Ovary (tissue), 9 donors: ENCODE data around the gene CLDN2. TPM values are rescaled to one million over a fixed set of nuclear protein-coding genes. Genes with fewer than 3 reads are reported as not detected.

Experiments
- DNase-seq, 5 donors: peaks; one replicate each; pipeline ENCODE4 v3.0.0-alpha.2; 2019 to 2020
- H3K27ac ChIP-seq, 2 donors: fragments of 200-600 bp; one replicate each; pipeline versions ENCODE4 v1.5.1 to v1.8.0; 2019 to 2022
- H3K27me3 ChIP-seq: fragments of 200-600 bp; one replicate; pipeline ENCODE4 v1.8.0; 2022
- H3K36me3 ChIP-seq: fragments of 200-600 bp; sonication (generic); one replicate; pipeline ENCODE4 v1.5.1; 2019
- H3K4me1 ChIP-seq: one replicate; pipeline ENCODE4 v1.8.1; 2013; ENCODE audit warnings: mild to moderate bottlenecking, moderate library complexity; ENCODE audit not compliant: insufficient read depth
- H3K4me3 ChIP-seq: fragments of 200-600 bp; sonication (generic); one replicate; pipeline ENCODE4 v1.5.1; 2017
- H3K9me3 ChIP-seq, 2 donors: fragments of 200-600 bp in 1 of 2; sonication (generic) in 1 of 2; one replicate each; pipeline versions ENCODE4 v1.5.1 to v1.8.1; 2013 to 2019; ENCODE audit warnings: mild to moderate bottlenecking in 1 of 2, moderate library complexity in 1 of 2
- CTCF ChIP-seq, 3 donors: fragments of 450-650 bp in 2 of 3; fragments of 200-600 bp in 1 of 3; IDR thresholded peaks; one replicate each; pipeline versions ENCODE4 v1.5.1 to v1.8.0; 2016 to 2022; ENCODE audit warnings: antibody characterized with exemption in 3 of 3, mild to moderate bottlenecking in 1 of 3
- EP300 ChIP-seq: sonication (generic); formaldehyde crosslinking; IDR thresholded peaks from one replicate; pipeline ENCODE4 v1.6.1; 2017; ENCODE audit warnings: antibody characterized with exemption
- POLR2A ChIP-seq: fragments of 450-650 bp; IDR thresholded peaks from one replicate; pipeline ENCODE4 v1.6.1; 2017; ENCODE audit warnings: antibody characterized with exemption, mild to moderate bottlenecking, moderate library complexity
- WGBS, 3 donors: extraction: QIAGEN DNeasy Blood & Tissue Kit in 1 of 3; methylation state at CpG; one replicate each; pipeline versions ENCODE4 v1.1.5 to v1.1.7; 2013 to 2017; 5-methylcytosine and 5-hydroxymethylcytosine counted together
- intact Hi-C, 4 donors: fragments of 100-400 bp; cut with DNase I; formaldehyde crosslinking; loops; one replicate each; pipeline versions ENCODE4 v1.11.0 to v1.15.1; 2022 to 2023
- polyA plus RNA-seq, 2 donors: library from polyadenylated mRNA; stranded (reverse); fragments of 200-250 nt in 1 of 2; fragments of 350-450 nt in 1 of 2; fragmentation: Illumina TruSeq in 1 of 2; extraction: RNeasy Lipid Tissue Mini Kit (QIAGEN cat#74804) in 1 of 2; gene quantifications; one replicate each; pipeline ENCODE4 v1.2.3, GENCODE V29; 2013 to 2014
- total RNA-seq, 7 donors: library from RNA; depleted of rRNA in 2 of 7; stranded (reverse); fragments of >200 nt in 2 of 7; fragmentation: NEBNext Ultra II Directional in 3 of 7; extraction: Animal tissue kit (Norgen Biotek cat#: 25700) in 3 of 7; gene quantifications; one replicate each; pipeline versions ENCODE4 v1.1.0 to v1.2.4, GENCODE V29; 2016 to 2023
- donor health status: DM: no; HTN: no; CAD: no; lungs with moderate emphysema.
- donor health status: DM: no; HTN: no; CAD: no.
- donor health status: Bipolar disorder and iron deficiency.
- donor health status: DM: yes; HTN: yes; CAD: no.
- donor health status: DM: no; HTN: no; CAD: no.
- donor health status: DM: yes; HTN: yes; CAD: no.

Gene CLDN2
- total and polyA plus RNA-seq, 9 donors: 0.10 to 0.70 (median 0.47) TPM; not detected in 5

GRCh38 chrX:106952089-106952488 lies 31.9 kb downstream of the CLDN2 start:
- DNase-seq: no peak
- Histone ChIP-seq H3K4me1 (no peaks in the 10 kb centered on the region), H3K27ac (no peak overlapping the region), H3K9me3 (no peaks in the 10 kb centered on the region), H3K27me3 (no peaks in the 10 kb centered on the region), H3K4me3 (no peak overlapping the region), H3K36me3 (no peaks in the 10 kb centered on the region)
- intact Hi-C loops: no loop called here
- TF ChIP-seq CTCF (IDR thresholded peaks at IDR 0.05) (no peak), EP300 (no peak), POLR2A (no peak)
- 74 to 79% (median 77%) methylated on average over 3 of the region's 3 CpGs for WGBS, 3 donors

GRCh38 chrX:106952538-106952937 lies 32.3 kb downstream of the CLDN2 start:
- intact Hi-C loops: no loop called here

GRCh38 chrX:106952988-106953387 lies 32.8 kb downstream of the CLDN2 start:
- H3K36me3 ChIP-seq: no peaks in the 10 kb centered on the region
- intact Hi-C loops: no loop called here
- WGBS, 3 donors: 45 to 53% (median 51%) methylated on average over 1 of the region's 1 CpG

More at GRCh38 chrX:106952538-106952937, 32.3 kb downstream of the CLDN2 start:
- no peak for TF ChIP-seq CTCF (IDR thresholded peaks at IDR 0.05)
- no peak for TF ChIP-seq EP300
- TF ChIP-seq POLR2A: no peak
- DNase-seq: no peak
- WGBS, 3 donors: 74 to 83% (median 75%) methylated on average over 2 of the region's 2 CpGs
- Histone ChIP-seq H3K27ac (no peak overlapping the region), H3K36me3 (no peaks in the 10 kb centered on the region), H3K4me3 (no peak overlapping the region), H3K4me1 (no peaks in the 10 kb centered on the region), H3K9me3 (no peaks in the 10 kb centered on the region), H3K27me3 (no peaks in the 10 kb centered on the region)

GRCh38 chrX:106954041-106954440 lies 33.8 kb downstream of the CLDN2 start:
- no peak for TF ChIP-seq CTCF (IDR thresholded peaks at IDR 0.05)
- no peaks in the 10 kb centered on the region for H3K4me1 ChIP-seq
- WGBS, 3 donors: 81 to 93% (median 87%) methylated on average over 4 of the region's 4 CpGs
- no peak for DNase-seq
- H3K27me3 ChIP-seq: no peaks in the 10 kb centered on the region
- H3K4me3 ChIP-seq: no peak overlapping the region
- intact Hi-C loops: no loop called here
- no peaks in the 10 kb centered on the region for H3K9me3 ChIP-seq
- no peak overlapping the region for H3K27ac ChIP-seq
- H3K36me3 ChIP-seq: no peaks in the 10 kb centered on the region

More at GRCh38 chrX:106952988-106953387, 32.8 kb downstream of the CLDN2 start:
- DNase-seq: no peak
- Histone ChIP-seq H3K27ac (no peak overlapping the region), H3K4me3 (no peak overlapping the region), H3K27me3 (no peaks in the 10 kb centered on the region), H3K4me1 (no peaks in the 10 kb centered on the region), H3K9me3 (no peaks in the 10 kb centered on the region)
- no peak for TF ChIP-seq EP300
- no peak for TF ChIP-seq POLR2A
- TF ChIP-seq CTCF (IDR thresholded peaks at IDR 0.05): no peak
